ENCODE results near the gene LRBA. TPM values are rescaled to one million over a fixed set of nuclear protein-coding genes. Genes with fewer than 3 reads are reported as not detected.

LRBA gene
- total and polyA plus RNA-seq, 8 donors = 7.3 to 156 (median 73.9) TPM

DNA sequence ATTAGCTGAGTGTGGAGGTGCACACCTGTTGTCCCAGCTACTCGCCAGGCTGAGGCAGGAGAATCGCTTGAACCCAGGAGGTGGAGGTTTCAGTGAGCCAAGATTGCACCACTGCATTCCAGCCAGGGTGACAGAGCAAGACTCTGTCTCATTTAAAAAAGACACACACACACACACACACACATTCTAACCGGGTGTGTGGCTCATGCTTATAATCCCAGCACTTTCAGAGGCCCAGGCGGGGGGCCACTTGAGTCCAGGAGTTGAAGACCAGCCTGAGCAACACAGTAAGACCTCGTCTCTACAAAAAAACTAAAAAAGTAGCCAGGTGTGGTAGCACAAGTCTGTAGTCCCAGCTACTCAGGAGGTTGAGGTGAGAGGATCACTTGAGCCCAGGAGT lies 152.3 kb downstream of the LRBA start:
- H3K27me3 ChIP-seq = no peaks in the 10 kb centered on the region
- H3K4me3 ChIP-seq = no peak overlapping the region
- WGBS, 5 donors = 89 to 98% (median 93%) methylated on average over 5 of the region's 5 CpGs
- no peaks in the 10 kb centered on the region for H3K9me3 ChIP-seq
- no peak for DNase-seq
- intact Hi-C loops (cut with DNase I; ENCODE audit: low total_unique reads) = no loop called here
- peaks cover 0 to 4% (median 0%) of the 10 kb centered on the region in 4 donors for H3K36me3 ChIP-seq
- H3K27ac ChIP-seq = no peak overlapping the region
- H3K4me1 ChIP-seq = no peaks in the 10 kb centered on the region
- TF ChIP-seq, protein P1, sequence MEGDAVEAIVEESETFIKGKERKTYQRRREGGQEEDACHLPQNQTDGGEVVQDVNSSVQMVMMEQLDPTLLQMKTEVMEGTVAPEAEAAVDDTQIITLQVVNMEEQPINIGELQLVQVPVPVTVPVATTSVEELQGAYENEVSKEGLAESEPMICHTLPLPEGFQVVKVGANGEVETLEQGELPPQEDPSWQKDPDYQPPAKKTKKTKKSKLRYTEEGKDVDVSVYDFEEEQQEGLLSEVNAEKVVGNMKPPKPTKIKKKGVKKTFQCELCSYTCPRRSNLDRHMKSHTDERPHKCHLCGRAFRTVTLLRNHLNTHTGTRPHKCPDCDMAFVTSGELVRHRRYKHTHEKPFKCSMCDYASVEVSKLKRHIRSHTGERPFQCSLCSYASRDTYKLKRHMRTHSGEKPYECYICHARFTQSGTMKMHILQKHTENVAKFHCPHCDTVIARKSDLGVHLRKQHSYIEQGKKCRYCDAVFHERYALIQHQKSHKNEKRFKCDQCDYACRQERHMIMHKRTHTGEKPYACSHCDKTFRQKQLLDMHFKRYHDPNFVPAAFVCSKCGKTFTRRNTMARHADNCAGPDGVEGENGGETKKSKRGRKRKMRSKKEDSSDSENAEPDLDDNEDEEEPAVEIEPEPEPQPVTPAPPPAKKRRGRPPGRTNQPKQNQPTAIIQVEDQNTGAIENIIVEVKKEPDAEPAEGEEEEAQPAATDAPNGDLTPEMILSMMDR (IDR thresholded peaks at IDR 0.05) = no peak
- no peak for TF ChIP-seq POLR2AphosphoS5 (IDR thresholded peaks at IDR 0.05)
- TF ChIP-seq EP300 (IDR thresholded peaks at IDR 0.05) = no peak

DNA sequence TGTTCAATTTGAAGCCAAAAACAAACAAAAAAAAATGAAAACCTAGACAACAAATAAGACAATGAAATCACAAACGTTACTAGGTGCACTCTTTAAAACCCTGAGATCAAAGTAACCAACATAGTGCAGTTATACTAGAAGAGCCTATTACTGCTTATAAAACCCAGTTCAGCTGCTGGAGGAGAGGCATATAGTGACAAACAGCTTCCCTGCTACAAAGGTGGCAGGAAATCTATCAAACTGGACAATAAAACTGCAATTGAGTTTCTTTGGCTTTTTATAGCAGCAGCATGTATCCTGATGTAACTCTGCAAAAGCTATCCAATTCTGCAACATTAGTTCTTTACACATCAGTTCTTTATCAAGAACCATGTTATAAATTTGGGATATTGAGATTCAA lies 155.6 kb downstream of the LRBA start:
- no peak overlapping the region for H3K27ac ChIP-seq
- H3K4me1 ChIP-seq = no peaks in the 10 kb centered on the region
- H3K9me3 ChIP-seq = no peaks in the 10 kb centered on the region
- DNase-seq = no peak
- no peak overlapping the region for H3K4me3 ChIP-seq
- H3K36me3 ChIP-seq = no peaks in the 10 kb centered on the region
- intact Hi-C loops (cut with DNase I; ENCODE audit: low total_unique reads) = no loop called here
- H3K27me3 ChIP-seq = no peaks in the 10 kb centered on the region
- TF ChIP-seq, protein P1 (IDR thresholded peaks at IDR 0.05) = no peak
- no peak for TF ChIP-seq POLR2A (IDR thresholded peaks at IDR 0.05)
- no peak for TF ChIP-seq EP300 (IDR thresholded peaks at IDR 0.05)
- TF ChIP-seq POLR2AphosphoS5 (IDR thresholded peaks at IDR 0.05) = no peak
- 31 to 42% (median 33%) methylated on average over 1 of the region's 1 CpG for WGBS, 5 donors

DNA sequence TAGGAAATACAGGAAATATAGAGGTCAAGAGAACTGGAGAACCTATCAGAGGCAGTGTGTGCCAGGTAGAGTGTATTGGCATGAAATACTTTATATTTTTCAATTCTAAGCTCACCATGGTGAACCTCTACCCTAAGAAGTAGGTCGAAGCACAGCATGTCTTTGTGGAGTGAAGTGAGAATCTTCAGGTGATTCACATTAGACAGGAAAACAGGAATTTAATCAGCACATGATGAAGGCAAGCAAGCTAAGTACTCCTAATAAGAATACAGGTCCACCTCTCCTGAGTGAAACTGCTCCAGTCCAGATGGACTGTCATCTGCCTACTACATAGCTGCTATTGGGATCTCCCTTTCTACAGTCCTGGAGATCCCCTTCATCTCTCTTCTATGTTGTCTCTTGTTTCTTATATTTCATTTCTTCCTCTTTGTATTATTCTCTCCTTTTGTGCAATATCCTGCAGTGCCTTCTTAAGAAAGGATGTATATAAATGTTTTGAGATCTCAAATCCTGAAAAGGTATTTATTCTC lies 159.0 kb downstream of the LRBA start:
- Histone ChIP-seq H3K4me1 (peaks cover 0 to 4% (median 0%) of the 10 kb centered on the region in 4 donors), H3K36me3 (peaks cover 4 to 16% (median 13%) of the 10 kb centered on the region in 4 donors), H3K27me3 (no peaks in the 10 kb centered on the region), H3K27ac (no peak overlapping the region), H3K9me3 (no peaks in the 10 kb centered on the region), H3K4me3 (no peak overlapping the region)
- WGBS, 5 donors = 90 to 100% (median 97%) methylated on average over 1 of the region's 1 CpG
- intact Hi-C loops (cut with DNase I; ENCODE audit: low total_unique reads) = no loop called here
- no peak for TF ChIP-seq POLR2A (IDR thresholded peaks at IDR 0.05)
- TF ChIP-seq, protein P1 (IDR thresholded peaks at IDR 0.05) = no peak
- no peak for DNase-seq

DNA sequence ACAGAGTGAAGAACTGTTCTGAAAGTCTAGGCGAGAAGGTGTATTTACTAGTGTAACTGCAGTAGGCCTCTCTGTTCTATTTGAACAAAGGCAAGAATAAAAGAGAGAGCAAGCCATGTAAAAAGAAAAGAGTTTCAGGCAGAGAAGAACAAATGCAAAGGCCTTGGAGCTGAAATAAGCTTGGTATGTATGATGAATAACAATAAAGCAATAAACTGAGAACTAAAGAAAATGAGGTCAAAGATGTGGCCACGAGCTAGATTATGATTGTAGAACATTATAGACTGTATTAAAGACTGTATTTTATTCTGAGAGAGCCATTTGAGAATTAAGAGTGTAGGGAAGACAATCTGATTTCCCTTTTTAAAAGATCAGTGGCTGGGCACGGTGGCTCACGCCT lies 160.5 kb downstream of the LRBA start:
- intact Hi-C loops (cut with DNase I; ENCODE audit: low total_unique reads) = no loop called here
- no peak for DNase-seq
- no peak overlapping the region for H3K27ac ChIP-seq
- no peak overlapping the region for H3K4me3 ChIP-seq
- no peaks in the 10 kb centered on the region for H3K9me3 ChIP-seq
- 95 to 99% (median 97%) methylated on average over 4 of the region's 4 CpGs for WGBS, 5 donors
- TF ChIP-seq, protein P1 (IDR thresholded peaks at IDR 0.05) = no peak
- no peak for TF ChIP-seq POLR2AphosphoS5 (IDR thresholded peaks at IDR 0.05)
- TF ChIP-seq POLR2A (IDR thresholded peaks at IDR 0.05) = no peak
- no peak for TF ChIP-seq EP300 (IDR thresholded peaks at IDR 0.05)
- H3K27me3 ChIP-seq = no peaks in the 10 kb centered on the region
- peaks cover 0 to 4% (median 0%) of the 10 kb centered on the region in 4 donors for H3K4me1 ChIP-seq
- H3K36me3 ChIP-seq = peaks cover 9 to 31% (median 19%) of the 10 kb centered on the region in 4 donors

Data from stomach (tissue), 9 donors.